Activated CD4-positive, alpha-beta T cell treated with anti-CD3 and anti-CD28 coated beads for 48 hours (primary cell): ENCODE results near the gene SLC35C1.
"Not testable (repeated sequence)": the region's sequence is repeated elsewhere in the genome, so short reads cannot be mapped to it uniquely, and the experiment has no call there.

Source experiments
- DNase-seq: peaks from one replicate; pipeline ENCODE4 v3.0.0-alpha.2; 2020

Gene SLC35C1

DNA sequence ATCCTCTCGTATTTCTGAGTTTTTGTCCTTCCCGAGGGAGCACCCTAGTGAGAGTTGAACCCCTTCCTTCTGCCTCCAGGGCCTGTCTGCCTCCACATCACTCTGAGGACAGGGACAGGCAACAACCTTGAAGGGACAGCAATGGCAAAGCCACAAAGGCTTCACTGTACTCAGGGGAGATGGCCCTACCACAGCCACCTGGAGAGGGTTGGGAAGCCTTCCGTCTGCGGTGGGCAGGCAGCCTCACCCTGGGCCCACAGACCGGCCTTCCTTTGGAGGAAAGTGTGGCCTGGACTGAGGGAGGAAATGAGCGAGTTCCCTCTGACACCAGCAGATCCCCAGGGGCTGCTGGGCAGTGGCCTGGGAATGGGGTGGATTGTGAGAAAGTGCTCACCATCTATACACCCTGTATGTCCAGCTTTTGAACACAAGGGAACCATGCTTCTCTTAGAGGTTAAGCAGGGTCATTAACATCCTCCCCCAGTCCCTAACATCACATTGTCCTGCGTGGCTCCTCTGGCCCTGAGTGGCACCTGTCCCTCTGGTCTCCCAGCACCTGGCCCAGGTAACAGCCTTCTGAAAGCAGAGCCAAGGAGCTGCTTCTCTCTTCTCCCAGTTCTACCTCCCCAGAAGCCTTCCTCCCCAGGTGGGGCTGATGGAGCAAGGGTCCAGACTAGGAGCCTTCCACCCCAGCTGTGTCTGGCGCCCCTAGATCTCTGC, 6.8 kb downstream of the SLC35C1 start:
- DNase-seq, result no peak

DNA sequence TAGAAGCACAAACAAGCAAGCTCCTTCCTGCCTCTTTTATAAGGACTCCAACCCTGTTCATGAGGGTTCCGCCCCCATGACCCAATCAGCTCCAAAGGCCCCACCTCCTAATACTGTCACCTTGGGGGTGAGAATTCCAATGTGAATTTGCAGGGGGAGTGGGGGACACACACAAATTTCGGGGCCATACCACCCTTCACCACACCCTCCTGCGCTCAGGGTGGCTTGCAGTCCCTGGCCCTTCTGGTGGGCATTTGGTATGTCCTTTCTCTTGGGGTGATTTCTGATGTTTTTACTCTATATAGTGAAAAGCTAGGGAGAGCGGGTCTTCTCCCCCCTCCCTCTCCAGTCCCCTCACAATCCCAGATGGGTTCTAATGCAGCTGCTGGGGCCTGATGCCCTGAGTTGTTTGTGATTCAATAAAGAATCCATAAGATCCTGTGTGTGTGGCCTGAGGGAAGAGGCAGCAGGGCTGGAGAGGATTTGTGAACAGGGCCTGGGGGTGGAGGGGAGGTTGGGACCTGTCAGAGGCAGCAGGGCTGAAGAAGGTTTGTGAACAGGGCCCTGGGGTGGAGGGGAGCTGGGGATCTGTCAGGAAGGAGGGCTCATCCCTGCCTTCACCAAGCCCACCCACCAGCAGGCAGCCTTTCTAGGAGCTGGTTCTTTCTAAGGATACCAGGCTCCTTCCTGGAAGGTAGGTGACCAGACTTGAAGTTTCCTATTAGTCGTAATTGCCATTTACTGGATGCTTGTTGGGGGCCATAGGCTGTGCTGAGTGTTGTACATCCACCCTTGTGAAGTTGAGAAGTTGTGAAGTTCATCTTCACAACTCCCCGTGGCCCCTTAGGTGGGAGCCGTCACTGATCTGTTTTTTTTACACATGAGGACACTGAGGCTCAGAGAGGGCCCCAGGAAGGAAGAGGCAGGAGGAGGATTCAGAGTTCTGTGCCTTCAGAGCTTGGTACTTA, 7.9 kb downstream of the SLC35C1 start:
- DNase-seq, result no peak

- DNase-seq, result no peak
These were observed 10.8 kb downstream of the SLC35C1 start for GRCh38 chr11:45815747-45816146.

- no peak for DNase-seq
These were observed 11.7 kb downstream of the SLC35C1 start for GRCh38 chr11:45816614-45817013.

DNA sequence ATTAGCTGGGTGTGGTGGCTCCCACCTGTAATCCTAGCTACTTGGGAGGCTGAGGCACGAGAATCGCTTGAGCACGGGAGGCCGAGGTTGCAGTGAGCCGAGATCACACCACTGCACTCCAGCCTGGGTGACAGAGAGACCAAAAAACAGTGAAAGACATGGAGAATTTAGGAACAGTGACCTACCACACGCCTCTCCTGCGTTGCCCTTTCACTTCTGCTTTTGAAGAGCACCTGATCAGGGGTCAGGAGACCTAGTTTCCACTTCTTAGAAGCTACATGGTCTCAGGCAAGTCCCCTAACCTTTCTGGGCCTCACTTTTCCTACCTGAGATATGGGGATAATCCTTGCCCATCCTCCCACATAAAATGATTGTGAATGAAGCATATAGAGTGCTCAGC, 12.2 kb downstream of the SLC35C1 start:
- no peak for DNase-seq

DNA sequence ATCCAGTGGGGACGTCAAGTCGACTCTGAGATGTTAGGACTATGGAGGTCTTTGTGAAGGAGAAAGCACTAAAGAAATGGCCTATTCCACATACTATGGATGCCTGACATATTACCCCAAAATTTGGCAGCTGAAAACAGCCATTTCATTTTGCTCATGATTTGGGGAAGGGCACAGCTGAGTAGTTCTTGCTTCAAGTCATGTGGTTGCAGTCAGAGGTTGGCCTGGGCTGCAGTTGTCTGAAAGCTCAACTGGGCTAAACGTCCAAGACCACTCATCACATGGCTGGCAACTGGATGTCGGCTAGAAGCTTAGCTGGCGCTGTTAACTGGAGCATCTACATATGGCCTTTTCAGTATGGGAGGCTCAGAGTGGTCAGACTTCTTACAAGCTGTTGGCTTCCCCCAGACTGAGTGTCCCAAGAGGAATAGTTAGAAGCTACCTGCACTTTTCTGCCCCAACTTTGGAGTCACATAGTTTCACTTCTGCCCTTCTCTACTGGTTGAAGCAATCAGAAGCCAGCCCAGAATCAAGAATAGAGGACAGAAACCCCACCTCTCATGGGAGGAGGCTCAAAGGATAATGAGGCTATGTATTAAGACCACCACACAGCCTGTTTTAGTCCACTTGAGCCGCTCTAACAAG, 14.1 kb downstream of the SLC35C1 start:
- DNase-seq, result no peak

DNA sequence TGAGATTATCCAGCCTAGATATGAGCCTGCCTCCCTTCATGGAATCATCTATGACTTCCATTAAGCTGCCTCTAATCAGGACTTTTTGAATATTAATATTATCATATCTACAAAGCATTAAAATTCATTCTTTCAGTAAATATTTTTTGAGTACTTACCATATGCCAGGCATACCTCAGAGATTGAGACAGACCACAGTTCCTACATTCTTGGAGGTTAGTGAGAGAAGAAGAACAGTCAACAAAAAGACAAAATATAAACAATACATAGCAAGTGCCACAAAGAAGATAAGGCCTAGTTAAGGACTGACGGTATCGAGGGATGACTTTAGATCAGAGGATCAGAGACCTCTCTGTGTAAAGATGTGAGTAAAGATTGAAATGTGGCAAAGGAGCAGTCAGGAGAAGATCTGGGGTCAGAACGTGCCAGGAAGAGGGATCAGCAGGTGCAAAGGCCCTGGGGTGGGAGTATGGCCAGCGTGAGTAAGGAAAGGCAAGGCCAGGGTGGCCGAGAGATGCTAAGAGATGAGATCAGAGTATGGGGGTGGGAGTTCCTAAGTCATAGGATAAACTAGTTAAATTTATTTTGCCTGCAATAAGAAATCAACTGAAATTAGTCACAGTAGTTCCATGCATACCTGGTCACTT, 15.4 kb downstream of the SLC35C1 start:
- DNase-seq, result no peak

DNA sequence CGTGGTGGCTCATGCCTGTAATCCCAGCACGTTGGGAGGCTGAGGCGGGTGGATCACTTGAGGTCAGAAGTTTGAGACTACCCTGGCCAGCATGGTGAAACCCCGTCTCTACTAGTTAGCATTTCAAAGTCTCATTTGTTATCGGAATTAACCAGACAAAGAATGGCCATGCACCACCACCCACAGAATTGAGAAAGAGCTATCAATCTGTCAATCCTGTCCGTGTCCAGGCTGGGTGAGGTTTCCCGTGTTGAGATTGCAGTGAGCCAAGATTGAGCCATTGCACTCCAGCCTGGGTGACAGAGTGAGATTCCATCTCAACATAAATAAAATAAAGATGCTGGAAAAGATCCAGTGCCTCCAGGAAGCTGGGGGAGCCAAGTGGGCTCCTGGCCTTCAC, 21.5 kb downstream of the SLC35C1 start:
- not testable (repeated sequence) for DNase-seq

- no peak for DNase-seq
These were observed 22.2 kb downstream of the SLC35C1 start for GRCh38 chr11:45827123-45827522.

DNA sequence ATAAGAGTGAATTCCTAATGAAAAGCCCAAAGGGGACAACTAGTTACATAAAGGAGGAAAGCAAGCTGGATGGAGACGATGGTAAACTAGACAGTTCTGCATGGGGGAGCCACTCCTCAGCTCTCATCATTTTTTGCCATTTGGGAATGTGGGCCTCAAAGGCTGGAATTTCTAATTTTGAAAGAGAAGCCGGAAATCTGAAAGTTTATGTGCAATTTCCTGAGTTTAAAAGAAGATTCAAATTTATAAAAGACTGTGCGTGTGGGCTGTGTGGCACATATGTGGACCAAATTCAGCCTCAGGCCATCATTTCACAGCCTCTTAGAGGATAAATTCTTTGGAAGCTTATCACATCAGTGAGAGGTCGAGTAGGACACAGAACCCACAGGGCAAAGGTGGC, 24.0 kb downstream of the SLC35C1 start:
- DNase-seq, result no peak

DNA sequence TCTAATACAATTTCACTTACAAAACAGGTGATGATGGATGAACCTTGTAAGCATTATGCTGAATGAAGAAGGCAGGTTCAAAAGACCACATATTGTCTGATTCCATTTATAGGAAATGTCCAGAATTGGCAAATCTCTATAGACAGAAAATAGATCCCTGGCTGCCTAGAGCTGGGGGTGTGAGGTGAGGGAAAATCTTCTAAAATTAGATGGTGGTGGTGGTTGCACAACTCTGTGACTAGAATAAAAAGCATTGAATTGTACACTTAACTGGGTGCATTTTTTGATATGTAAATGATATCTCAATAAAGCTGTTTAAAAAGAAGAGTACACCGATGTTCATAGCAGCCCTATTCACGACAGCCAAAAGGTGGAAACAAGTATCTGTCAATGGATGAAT, 25.6 kb downstream of the SLC35C1 start:
- DNase-seq, result no peak

DNA sequence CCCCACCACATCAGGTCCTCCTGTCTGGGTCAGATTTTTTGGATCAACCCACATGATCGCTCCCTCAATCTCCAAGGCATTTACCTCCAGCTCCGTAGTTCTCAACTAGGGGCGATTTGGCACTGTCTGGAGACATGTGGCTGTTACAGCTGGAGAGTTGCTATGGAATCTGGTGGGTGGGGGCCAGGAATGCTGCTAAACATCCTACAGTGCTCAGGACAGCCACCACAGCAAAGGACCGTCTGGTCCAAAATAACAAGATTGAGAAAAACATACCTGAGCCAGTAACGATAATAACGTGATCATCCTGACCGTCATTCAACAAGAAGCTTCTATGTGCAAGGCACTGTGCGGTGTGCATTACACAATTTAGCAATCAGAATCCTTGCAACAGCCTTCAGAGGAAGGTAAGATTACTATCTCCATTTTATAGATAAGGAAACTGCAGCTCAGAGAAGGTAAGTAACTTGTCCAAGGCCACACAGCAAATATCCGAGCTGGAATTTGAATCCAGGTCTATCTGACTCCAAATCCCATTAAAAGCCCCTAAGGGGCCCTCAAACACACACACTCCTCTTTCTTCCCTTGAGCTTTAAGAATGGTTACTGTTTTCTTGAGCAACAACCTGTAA, 28.0 kb downstream of the SLC35C1 start:
- DNase-seq, result no peak

DNA sequence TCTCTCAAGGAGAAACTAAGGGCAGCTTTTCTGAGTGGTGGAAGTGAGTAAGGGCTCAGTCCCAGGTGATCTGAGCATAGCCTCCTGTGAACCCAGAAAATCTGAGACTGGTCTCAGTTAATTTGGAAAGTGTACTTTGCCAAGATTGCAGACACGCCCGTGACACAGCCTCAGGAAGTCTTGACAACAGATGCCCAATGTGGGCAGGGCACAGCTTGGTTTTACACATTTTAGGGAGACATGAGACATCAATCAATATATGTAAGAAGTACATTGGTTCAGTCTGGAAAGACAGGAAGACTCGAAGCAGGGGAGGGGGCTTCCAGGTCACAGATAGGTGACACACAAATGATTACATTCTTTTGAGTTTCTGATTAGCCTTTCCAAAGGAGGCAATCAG, 28.8 kb downstream of the SLC35C1 start:
- DNase-seq, result no peak

GRCh38 chr11:45834298-45834756, 29.4 kb downstream of the SLC35C1 start:
- DNase-seq, result no peak

DNA sequence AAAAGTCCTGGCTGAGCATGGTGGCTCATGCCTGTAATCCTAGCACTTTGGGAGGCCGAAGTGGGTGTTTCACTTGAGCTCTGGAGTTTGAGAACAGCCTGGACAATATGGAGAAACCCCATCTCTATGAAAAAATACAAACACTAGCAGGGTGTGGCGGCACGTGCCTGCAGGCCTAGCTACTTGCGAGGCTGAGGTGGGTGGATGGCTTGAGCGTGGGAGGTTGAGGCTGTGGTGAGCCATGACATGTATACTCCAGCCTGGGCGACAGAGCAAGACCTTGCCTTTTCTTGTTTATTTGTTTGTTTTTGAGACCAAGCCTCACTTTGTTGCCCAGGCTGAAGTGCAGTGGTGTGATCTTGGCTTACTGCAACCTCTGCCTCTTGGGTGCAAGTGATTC, 34.3 kb downstream of the SLC35C1 start:
- DNase-seq, result no peak

DNA sequence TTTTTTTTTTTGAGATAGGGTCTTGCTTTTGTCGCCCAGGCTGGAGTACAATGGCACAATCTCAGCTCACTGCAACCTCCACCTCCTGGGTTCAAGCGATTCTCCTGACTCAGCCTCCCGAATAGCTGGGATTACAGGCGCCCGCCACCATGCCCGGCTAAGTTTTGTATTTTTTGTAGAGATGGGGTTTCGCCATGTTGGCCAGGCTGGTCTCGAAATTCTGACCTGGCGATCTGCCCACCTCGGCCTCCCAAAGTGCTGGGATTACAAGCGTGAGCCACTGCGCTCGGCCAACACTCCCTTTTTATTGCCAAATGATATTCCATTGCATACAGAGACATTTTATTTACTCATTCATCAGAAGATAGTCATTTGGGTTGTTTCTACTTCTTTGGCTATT, 35.3 kb downstream of the SLC35C1 start:
- DNase-seq, result not testable (repeated sequence)

DNA sequence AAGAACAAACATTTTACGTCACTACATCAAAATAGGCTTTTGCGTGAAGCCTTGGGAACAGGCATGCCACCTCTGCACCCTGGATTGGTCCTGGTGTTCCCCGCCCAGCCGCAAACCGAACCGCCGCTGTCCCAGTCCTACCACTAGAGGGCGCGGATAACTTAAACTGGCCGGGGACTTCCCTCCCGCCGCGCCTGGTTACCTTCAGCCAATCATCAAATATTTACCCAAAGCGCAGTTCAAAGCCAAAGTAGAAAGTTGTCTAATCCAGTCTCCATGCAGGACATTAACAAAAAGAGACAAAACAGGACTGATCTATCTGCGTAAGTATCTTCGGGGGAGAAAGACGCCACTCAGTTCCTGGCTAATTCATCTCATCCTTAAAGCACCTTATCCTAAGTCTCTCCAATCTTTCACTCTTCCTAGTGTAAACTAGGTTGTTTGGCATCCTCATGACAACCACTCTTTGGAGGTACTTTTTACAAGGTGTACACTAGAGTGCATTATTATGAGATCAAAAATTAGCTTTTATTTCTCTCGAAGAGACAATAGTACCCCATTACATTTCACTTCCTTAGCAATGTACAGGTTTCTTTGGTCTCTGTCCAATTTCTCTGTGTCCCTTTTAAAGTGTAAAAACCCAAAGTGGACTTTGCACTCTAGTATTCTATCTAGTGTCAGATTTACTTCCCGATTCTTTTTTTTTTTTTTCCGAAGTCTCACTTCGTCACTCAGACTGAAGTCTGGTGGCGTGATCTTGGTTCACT, 38.4 kb downstream of the SLC35C1 start:
- DNase-seq, result peak; percentile 92

DNA sequence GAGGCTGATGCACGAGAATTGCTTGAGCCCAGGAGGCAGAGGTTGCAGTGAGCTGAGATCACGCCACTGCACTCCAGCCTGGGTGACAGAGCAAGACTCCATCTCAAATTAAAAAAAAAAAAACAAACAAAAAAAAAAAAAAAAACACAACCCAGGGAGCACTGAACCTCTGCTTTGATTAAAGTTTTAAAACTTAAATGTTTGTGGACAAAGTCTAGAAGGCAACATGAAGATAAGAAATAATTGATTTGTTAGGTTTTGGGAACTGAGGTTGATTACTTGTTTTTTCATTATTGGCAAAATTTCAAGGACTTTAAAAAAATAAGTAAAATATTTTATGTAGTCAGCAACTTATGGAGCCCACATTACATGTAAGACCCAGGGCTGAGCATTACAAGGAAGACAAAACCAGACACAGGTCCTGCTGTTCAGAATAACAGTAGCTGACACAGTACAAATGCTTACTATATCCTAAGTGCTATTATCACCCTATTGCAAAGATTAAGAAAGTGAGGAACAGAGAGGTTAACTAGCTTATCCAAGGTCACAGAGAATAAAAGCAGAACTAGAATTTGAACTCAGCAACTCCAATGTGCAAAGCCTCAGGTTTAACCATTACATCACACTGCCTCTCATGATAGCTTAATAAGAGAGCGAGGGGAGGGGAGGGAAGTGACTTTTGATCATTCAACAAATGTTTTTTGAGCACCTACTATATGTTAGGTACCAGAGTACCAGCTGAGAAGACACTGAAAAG, 40.1 kb downstream of the SLC35C1 start:
- DNase-seq, result no peak

GRCh38 chr11:45846174-45846675, 41.3 kb downstream of the SLC35C1 start:
- DNase-seq, result no peak
